IMR-90 (cell line): ENCODE measurements around the gene QSOX2. TPM values are rescaled to one million over a fixed set of nuclear protein-coding genes. Genes with fewer than 3 reads are reported as not detected.

ENCODE experiments used
- ATAC-seq: fragments of 200-7000 bp; cut with Tn5 transposase; 2 replicates; pipeline ENCODE4 v1.9.1; 2020; ENCODE audit warnings: low read depth, mild to moderate bottlenecking, moderate library complexity
- BruUV-seq: library from RNA; stranded (reverse); fragments of 400-500 nt; replicated peaks from 2 replicates; lab custom pipeline; 2021; lab: Mats Ljungman, UMichigan
- CTCF ChIA-PET: fragments of 300-600 bp; formaldehyde crosslinking; extraction: SDS; loops from one replicate; lab custom pipeline; 2021; ENCODE audit warnings: antibody characterized with exemption; lab: Yijun Ruan, JAX
- POLR2A ChIA-PET: fragments of 300-600 bp; sonication (Branson Sonifier 250); formaldehyde crosslinking; loops from one replicate; lab custom pipeline; 2022; ENCODE audit warnings: antibody characterized with exemption; ENCODE audit not compliant: unreplicated experiment; lab: Charles Lee
- DNase-seq: peaks from one replicate; pipeline ENCODE4 v3.0.0; 2013
- H2AFZ ChIP-seq: replicated peaks from 2 replicates; pipeline ENCODE3; 2013; ENCODE audit warnings: low read length, mild to moderate bottlenecking; ENCODE audit not compliant: poor library complexity
- H2AK5ac ChIP-seq: 2 replicates; pipeline ENCODE4 v1.6.1; 2013; ENCODE audit warnings: low read depth, low read length, inconsistent platforms
- H2AK9ac ChIP-seq: replicated peaks from 2 replicates; pipeline ENCODE3; 2013; ENCODE audit warnings: mild to moderate bottlenecking, low read depth, low read length, moderate library complexity; ENCODE audit not compliant: poor library complexity
- H2BK120ac ChIP-seq: 2 replicates; pipeline ENCODE4 v1.6.1; 2013; ENCODE audit warnings: low read depth, low read length, inconsistent platforms
- H2BK15ac ChIP-seq: 3 replicates; pipeline ENCODE4 v1.6.1; 2013; ENCODE audit warnings: low read depth, low read length, inconsistent platforms
- H2BK20ac ChIP-seq: 2 replicates; pipeline ENCODE4 v1.6.1; 2013; ENCODE audit warnings: low read depth, mild to moderate bottlenecking, inconsistent platforms, low read length, moderate library complexity
- H2BK5ac ChIP-seq: 2 replicates; pipeline ENCODE4 v1.6.1; 2013; ENCODE audit warnings: mild to moderate bottlenecking, low read depth, low read length, inconsistent platforms; ENCODE audit not compliant: poor library complexity, severe bottlenecking
- H3K14ac ChIP-seq: replicated peaks from 2 replicates; pipeline ENCODE4 v1.6.1; 2013; ENCODE audit warnings: low read depth, low read length, inconsistent platforms
- H3K18ac ChIP-seq: 2 replicates; pipeline ENCODE4 v1.6.1; 2013; ENCODE audit warnings: low read depth, low read length, control low read depth
- H3K23ac ChIP-seq: 2 replicates; pipeline ENCODE4 v1.6.1; 2013; ENCODE audit warnings: low read depth, low read length, inconsistent platforms
- H3K27ac ChIP-seq: 2 replicates; pipeline ENCODE4 v1.5.1; 2013; ENCODE audit warnings: mild to moderate bottlenecking, control low read depth, low read length; ENCODE audit not compliant: insufficient read depth
- H3K27me3 ChIP-seq: 2 replicates; pipeline ENCODE4 v1.6.1; 2013; ENCODE audit warnings: low read length; ENCODE audit not compliant: control insufficient read depth, insufficient read depth
- H3K36me3 ChIP-seq: 2 replicates; pipeline ENCODE4 v1.6.1; 2013; ENCODE audit warnings: low read length, mixed read lengths; ENCODE audit not compliant: control insufficient read depth, insufficient read depth
- H3K4ac ChIP-seq: 2 replicates; pipeline ENCODE4 v1.6.1; 2013; ENCODE audit warnings: low read depth, low read length, inconsistent platforms
- H3K4me1 ChIP-seq: 2 replicates; pipeline ENCODE4 v1.6.1; 2013; ENCODE audit warnings: low read length, mixed read lengths; ENCODE audit not compliant: control insufficient read depth, insufficient read depth
- H3K4me2 ChIP-seq: 2 replicates; pipeline ENCODE4 v1.6.1; 2013; ENCODE audit warnings: low read depth, mild to moderate bottlenecking, control low read depth, low read length, moderate library complexity
- H3K4me3 ChIP-seq: 2 replicates; pipeline ENCODE4 v1.5.1; 2013; ENCODE audit warnings: low read depth, mild to moderate bottlenecking, control low read depth, low read length, moderate library complexity; ENCODE audit not compliant: insufficient read depth
- H3K56ac ChIP-seq: 2 replicates; pipeline ENCODE4 v1.6.1; 2013; ENCODE audit warnings: low read length, inconsistent platforms; ENCODE audit not compliant: insufficient read depth; ENCODE audit errors: extremely low read depth
- H3K79me1 ChIP-seq, 2 experiments: 2 replicates each; pipeline ENCODE4 v1.6.1; 2013; ENCODE audit warnings: low read length in 2 of 2, inconsistent platforms in 1 of 2, low read depth in 1 of 2
- H3K9ac ChIP-seq: 2 replicates; pipeline ENCODE4 v1.6.1; 2013; ENCODE audit warnings: low read depth, low read length, control low read depth
- H3K9me1 ChIP-seq: 2 replicates; pipeline ENCODE4 v1.6.1; 2013; ENCODE audit warnings: low read length, inconsistent platforms; ENCODE audit not compliant: insufficient read depth
- H3K9me3 ChIP-seq: 2 replicates; pipeline ENCODE4 v1.6.1; 2013; ENCODE audit warnings: low read length; ENCODE audit not compliant: control insufficient read depth, insufficient read depth
- H4K20me1 ChIP-seq: 2 replicates; pipeline ENCODE4 v1.6.1; 2013; ENCODE audit warnings: low read length, inconsistent platforms; ENCODE audit not compliant: insufficient read depth
- H4K5ac ChIP-seq: 2 replicates; pipeline ENCODE4 v1.6.1; 2013; ENCODE audit warnings: mild to moderate bottlenecking, low read depth, low read length, control low read depth
- H4K8ac ChIP-seq, 2 experiments: 2 replicates each; pipeline ENCODE4 v1.6.1; 2013; ENCODE audit warnings: low read depth in 2 of 2, low read length in 2 of 2, control low read depth in 1 of 2, inconsistent platforms in 1 of 2
- H4K91ac ChIP-seq: 2 replicates; pipeline ENCODE4 v1.6.1; 2013; ENCODE audit warnings: low read depth, low read length, inconsistent platforms; ENCODE audit not compliant: insufficient read depth
- BHLHE40 ChIP-seq: fragments of 150-350 bp; IDR thresholded peaks from 2 replicates; pipeline ENCODE4 v1.6.1; 2016; ENCODE audit warnings: mild to moderate bottlenecking, low read depth, low read length
- CEBPB ChIP-seq: IDR thresholded peaks from 2 replicates; pipeline ENCODE4 v1.6.1; 2012; ENCODE audit warnings: low read depth, low read length, improper control_type of control experiment
- CHD1 ChIP-seq: IDR thresholded peaks from 2 replicates; pipeline ENCODE4 v1.6.1; 2012; ENCODE audit warnings: low read depth, low read length, improper control_type of control experiment
- CTCF ChIP-seq: conservative IDR thresholded peaks from 2 replicates; pipeline ENCODE4 v1.5.1; 2012; ENCODE audit warnings: mild to moderate bottlenecking, low read depth, low read length, improper control_type of control experiment
- ELK1 ChIP-seq: fragments of 150-350 bp; IDR thresholded peaks from 2 replicates; pipeline ENCODE4 v1.6.1; 2016; ENCODE audit warnings: low read depth, mild to moderate bottlenecking, low read length, moderate library complexity, borderline replicate concordance
- MAZ ChIP-seq: IDR thresholded peaks from 2 replicates; pipeline ENCODE4 v1.6.1; 2012; ENCODE audit warnings: low read depth, mild to moderate bottlenecking, low read length, improper control_type of control experiment, moderate library complexity, borderline replicate concordance
- NFE2L2 ChIP-seq: fragments of 150-350 bp; IDR thresholded peaks from 2 replicates; pipeline ENCODE4 v1.6.1; 2016; ENCODE audit warnings: low read depth, mild to moderate bottlenecking, low read length
- POLR2A ChIP-seq: IDR thresholded peaks from 2 replicates; pipeline ENCODE4 v1.6.1; 2012; ENCODE audit warnings: mild to moderate bottlenecking, low read depth, low read length
- WGBS, 2 experiments: methylation state at CpG; one replicate each; pipeline versions ENCODE4 v1.1.5 to v1.1.7; 2013; ENCODE audit warnings: missing lambda C conversion rate in 2 of 2; ENCODE audit not compliant: insufficient read length in 1 of 2; ENCODE audit errors: extremely low coverage in 2 of 2; 5-methylcytosine and 5-hydroxymethylcytosine counted together
- dilution Hi-C: fragments of 300-500 bp; cut with HindIII; formaldehyde crosslinking; loops from one replicate; pipeline ENCODE4 v1.14.3; 2018; ENCODE audit warnings: low sequenced_read_pairs; ENCODE audit not compliant: unreplicated experiment
- in situ Hi-C: fragments of 300-500 bp; cut with MboI; formaldehyde crosslinking; loops from 3 replicates; pipeline ENCODE4 v1.14.3; 2019; ENCODE audit warnings: low sequenced_read_pairs, inconsistent platforms, mixed read lengths
- intact Hi-C: fragments of 100-400 bp; cut with micrococcal nuclease; formaldehyde crosslinking; loops from 2 replicates; pipeline ENCODE4 v1.10.0; 2022
- polyA plus RNA-seq, 3 experiments: library from polyadenylated mRNA; depleted of rRNA; stranded (reverse); fragments of >200 nt; gene quantifications; 2 replicates each; pipeline ENCODE4 v1.2.3, GENCODE V29; 2012; ENCODE audit warnings: low replicate concordance in 1 of 3
- total RNA-seq: library from RNA; depleted of rRNA; stranded (reverse); fragments of >200 nt; gene quantifications from 2 replicates; pipeline ENCODE4 v1.2.3, GENCODE V29; 2012
- TF ChIP-seq, protein P1 (sequence below): fragments of 150-350 bp; IDR thresholded peaks from 2 replicates; pipeline ENCODE4 v1.6.1; 2017; ENCODE audit warnings: mild to moderate bottlenecking, antibody characterized with exemption, low read length, low read depth

QSOX2 gene
- total and polyA plus RNA-seq, 2 of the 4 experiments (the other 2 are of a cell fraction): 5.9 to 12.9 TPM

DNA sequence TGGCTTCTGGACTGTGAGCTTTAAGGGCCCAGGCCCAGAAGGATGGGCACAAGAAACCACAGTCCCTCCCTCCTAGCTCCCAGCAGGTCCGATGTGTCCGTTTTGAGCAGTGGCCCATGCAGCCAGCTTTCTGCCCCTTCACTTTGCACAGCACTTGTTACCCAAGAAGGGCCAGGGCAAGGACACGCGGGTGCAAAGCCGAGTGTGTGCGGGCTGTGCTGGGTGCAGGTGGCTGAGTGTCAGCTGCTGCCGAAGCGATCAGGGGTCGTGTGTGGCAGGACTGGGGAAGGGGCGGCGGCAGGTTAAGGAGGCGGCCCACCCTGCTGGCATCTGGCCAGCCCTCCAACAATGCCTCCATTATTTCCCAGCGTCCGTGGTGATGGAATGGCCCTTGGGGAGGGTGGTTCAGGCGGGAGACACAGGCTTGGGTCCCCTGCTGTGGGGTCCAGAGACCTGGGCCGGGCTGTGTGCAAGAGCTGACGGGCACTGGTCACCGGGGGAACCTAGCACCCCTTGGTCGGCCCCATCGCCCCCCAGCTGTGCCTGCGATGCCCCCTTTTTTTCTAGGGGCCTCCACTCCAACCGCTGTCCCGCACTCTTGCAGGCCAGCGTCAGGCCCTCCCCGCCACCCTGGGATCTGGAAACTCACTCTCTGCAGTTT is 41.3 kb downstream of the QSOX2 start:
- Histone ChIP-seq H3K23ac (no peak overlapping the region), H2AK9ac (no peak overlapping the region), H3K4me2 (no peak overlapping the region), H3K4ac (no peak overlapping the region), H3K9me1 (no peaks in the 10 kb centered on the region), H3K4me1 (no peaks in the 10 kb centered on the region), H3K18ac (no peak overlapping the region), H3K14ac (no peak overlapping the region), H4K20me1 (peaks cover 27% of the 10 kb centered on the region), H2BK15ac (no peak overlapping the region), H3K79me1 (no peaks in the 10 kb centered on the region), H3K4me3 (no peak overlapping the region), H4K5ac (no peak overlapping the region), H2BK120ac (no peak overlapping the region), H3K27ac (no peak overlapping the region), H2BK20ac (no peak overlapping the region), H4K8ac (no peak overlapping the region), H2AK5ac (no peak overlapping the region), H3K56ac (no peak overlapping the region), H3K27me3 (peaks cover 50% of the 10 kb centered on the region), H2AFZ (peak overlapping the region; percentile 5), H3K9ac (no peak overlapping the region), H3K9me3 (no peaks in the 10 kb centered on the region), H3K36me3 (no peaks in the 10 kb centered on the region), H4K91ac (no peak overlapping the region), H2BK5ac (no peak overlapping the region)
- ATAC-seq: no peak; the same call in 1 of the 2 replicates
- DNase-seq: no peak
- 47% methylated on average over 6 of the region's 25 CpGs; no CpG with 5 or more reads in 1 of the 2 experiments for WGBS, 2 experiments
- in situ Hi-C loops: no loop called here
- BruUV-seq: no TSS peak
- CTCF ChIA-PET: no interaction called here
- TF ChIP-seq CTCF (no peak), CEBPB (no peak), ELK1 (no peak), CHD1 (no peak), POLR2A (no peak), MAZ (no peak), NFE2L2 (no peak), BHLHE40 (no peak)
- TF ChIP-seq, protein P1, sequence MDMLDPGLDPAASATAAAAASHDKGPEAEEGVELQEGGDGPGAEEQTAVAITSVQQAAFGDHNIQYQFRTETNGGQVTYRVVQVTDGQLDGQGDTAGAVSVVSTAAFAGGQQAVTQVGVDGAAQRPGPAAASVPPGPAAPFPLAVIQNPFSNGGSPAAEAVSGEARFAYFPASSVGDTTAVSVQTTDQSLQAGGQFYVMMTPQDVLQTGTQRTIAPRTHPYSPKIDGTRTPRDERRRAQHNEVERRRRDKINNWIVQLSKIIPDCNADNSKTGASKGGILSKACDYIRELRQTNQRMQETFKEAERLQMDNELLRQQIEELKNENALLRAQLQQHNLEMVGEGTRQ: no peak
- POLR2A ChIA-PET: no interaction called here
- dilution Hi-C loops: no loop called here
- intact Hi-C loops: no loop called here
